Measurements from ENCODE around the gene VARS2.
"Not testable (repeated sequence)": the region's sequence is repeated elsewhere in the genome, so short reads cannot be mapped to it uniquely, and the experiment has no call there.

Gene VARS2

DNA sequence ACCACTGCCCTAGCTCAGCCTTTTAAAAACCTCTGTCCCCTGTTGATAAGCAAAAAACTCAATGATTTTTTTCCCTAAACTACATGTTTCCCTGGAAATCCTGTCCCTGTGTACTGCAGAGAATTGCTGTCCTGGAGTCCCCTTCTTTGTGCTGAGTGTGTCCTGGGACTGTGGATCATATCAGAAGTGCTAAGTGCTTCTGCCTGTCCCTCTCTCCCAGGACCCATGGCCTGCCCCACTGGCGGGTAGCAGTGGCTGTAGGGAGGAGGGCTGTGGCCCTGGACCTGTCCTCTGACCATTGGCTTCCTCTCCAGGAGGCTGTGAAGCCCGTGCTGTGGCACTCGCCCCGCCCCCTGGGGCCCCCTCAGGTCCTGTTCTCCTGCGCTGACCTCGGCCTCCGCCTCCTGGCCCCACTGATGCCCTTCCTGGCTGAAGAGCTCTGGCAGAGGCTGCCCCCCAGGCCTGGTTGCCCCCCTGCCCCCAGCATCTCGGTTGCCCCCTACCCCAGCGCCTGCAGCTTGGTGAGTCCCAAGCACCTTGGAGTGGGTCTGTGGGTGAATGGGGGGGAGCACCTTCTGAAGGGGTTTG, 10.1 kb downstream of the VARS2 start:
- not testable (repeated sequence) for H3K4me1 Mint-ChIP-seq (ENCODE audit: low read depth); H3K9me3 Mint-ChIP-seq (ENCODE audit: low read depth); H3K27me3 Mint-ChIP-seq; H3K4me3 Mint-ChIP-seq
- H3K36me3 Mint-ChIP-seq: peaks cover 16% of the 10 kb centered on the region
- H3K27ac Mint-ChIP-seq: peak overlapping the region; percentile 50

DNA sequence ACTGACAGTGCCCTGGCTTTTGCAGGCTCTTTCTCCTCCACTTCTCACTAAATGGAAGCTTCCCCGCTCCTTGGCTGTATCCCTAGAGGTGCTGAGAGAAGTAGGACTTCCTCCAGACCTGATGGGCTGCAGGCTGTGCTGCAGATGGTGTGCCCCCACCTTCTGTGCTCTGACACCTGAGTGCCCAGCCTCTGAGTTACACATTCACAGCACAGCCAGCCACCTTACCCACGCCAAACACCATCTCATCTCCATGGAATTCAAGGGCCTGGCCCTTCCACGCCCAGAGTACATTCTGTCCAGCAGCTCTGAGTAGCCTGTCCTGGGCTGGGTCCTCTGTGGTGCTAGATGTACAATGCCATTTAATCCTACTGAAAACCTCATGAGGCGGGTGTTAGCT, 12.6 kb downstream of the VARS2 start:
- H3K27me3 Mint-ChIP-seq: no peaks in the 10 kb centered on the region
- H3K4me1 Mint-ChIP-seq (ENCODE audit: low read depth): no peaks in the 10 kb centered on the region
- peaks cover 14% of the 10 kb centered on the region for H3K36me3 Mint-ChIP-seq
- H3K27ac Mint-ChIP-seq: no peak overlapping the region
- no peak overlapping the region for H3K4me3 Mint-ChIP-seq
- H3K9me3 Mint-ChIP-seq (ENCODE audit: low read depth): no peaks in the 10 kb centered on the region

DNA sequence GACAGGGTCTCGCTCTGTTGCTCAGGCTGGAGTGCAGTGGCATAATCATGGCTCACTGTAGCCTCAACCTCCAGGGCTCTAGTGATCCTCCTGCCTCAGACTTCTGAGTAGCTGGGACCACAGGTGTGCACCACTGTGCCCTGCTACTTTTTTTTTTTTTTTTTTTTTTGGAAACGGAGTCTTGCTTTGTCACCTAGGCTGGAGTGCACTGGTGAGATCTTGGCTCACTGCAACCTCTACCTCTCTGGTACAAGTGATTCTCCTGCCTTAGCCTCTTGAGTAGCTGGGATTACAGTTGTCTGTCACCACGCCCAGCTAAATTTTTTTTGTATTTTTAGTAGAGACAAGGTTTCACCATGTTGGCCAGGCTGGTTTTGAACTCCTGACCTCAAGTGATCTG, 13.0 kb downstream of the VARS2 start:
- not testable (repeated sequence) for H3K27ac Mint-ChIP-seq, H3K4me3 Mint-ChIP-seq
- H3K36me3 Mint-ChIP-seq: peaks cover 14% of the 10 kb centered on the region

DNA sequence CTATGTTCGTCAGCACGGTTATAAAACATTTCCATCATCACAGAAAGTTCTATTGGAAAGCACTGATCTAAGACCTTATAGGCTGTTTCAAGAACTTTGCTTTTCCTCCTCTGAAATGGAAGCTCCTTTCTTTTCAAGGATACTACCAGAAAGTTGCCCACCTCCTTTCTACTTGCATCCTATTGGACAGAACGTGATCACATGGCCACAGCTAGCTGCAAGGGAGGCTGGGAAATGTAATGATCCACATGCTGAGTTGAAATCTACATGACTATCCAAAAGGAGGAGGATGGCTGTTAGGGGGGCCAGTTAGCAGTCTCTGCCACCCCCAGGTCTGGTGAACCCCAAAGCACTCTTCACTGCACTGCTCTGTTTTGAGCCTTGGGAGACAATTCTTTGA, 14.6 kb downstream of the VARS2 start:
- no peak overlapping the region for H3K27ac Mint-ChIP-seq
- H3K4me1 Mint-ChIP-seq (ENCODE audit: low read depth): no peaks in the 10 kb centered on the region
- no peak overlapping the region for H3K4me3 Mint-ChIP-seq
- peaks cover 14% of the 10 kb centered on the region for H3K36me3 Mint-ChIP-seq
- H3K9me3 Mint-ChIP-seq (ENCODE audit: low read depth): no peaks in the 10 kb centered on the region
- no peaks in the 10 kb centered on the region for H3K27me3 Mint-ChIP-seq

More for the DNA sequence above, 13.0 kb downstream of the VARS2 start:
- H3K27me3 Mint-ChIP-seq; H3K9me3 Mint-ChIP-seq (ENCODE audit: low read depth); H3K4me1 Mint-ChIP-seq (ENCODE audit: low read depth): not testable (repeated sequence)

DNA sequence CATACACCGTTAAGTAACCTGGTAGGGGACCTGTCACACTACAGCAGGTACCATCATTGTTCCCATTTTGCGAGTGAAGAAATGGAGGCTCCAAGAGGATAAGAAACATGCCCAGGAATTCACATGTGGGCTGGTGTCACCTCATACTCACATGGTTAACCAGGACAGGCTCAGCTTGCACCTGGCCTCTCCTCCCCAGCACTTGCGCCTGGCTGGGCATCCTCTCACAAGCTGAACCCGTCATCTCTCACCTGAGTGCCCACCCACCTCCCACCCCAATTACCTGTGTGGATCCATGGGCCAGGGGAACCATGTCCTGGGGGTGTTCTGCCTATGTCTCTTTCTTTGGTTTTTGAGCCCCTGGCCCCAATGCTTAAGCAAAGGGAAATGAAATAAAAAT, 16.5 kb downstream of the VARS2 start:
- H3K9me3 Mint-ChIP-seq (ENCODE audit: low read depth): no peaks in the 10 kb centered on the region
- H3K4me1 Mint-ChIP-seq (ENCODE audit: low read depth): no peaks in the 10 kb centered on the region
- H3K4me3 Mint-ChIP-seq: no peak overlapping the region
- no peaks in the 10 kb centered on the region for H3K27me3 Mint-ChIP-seq
- H3K36me3 Mint-ChIP-seq: peaks cover 12% of the 10 kb centered on the region
- no peak overlapping the region for H3K27ac Mint-ChIP-seq

DNA sequence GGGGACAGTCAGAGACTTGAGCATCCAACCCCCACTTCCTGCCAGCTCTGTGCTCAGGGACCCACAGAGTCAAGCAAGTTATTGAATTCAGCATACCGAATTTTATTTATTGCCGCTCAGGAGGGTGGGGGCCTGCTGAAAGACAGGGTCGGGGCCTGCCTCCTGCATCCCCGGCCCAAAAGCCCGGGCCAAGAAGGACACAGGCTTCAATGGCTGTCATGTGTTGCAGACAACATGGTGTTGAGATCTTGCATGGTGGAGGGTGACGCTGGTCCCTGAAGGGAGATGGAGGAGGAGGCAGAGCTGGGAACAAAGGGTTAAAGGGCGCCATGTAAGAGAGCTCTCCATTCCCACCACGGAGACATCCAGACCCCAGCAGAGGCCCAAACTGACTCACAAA, 17.2 kb downstream of the VARS2 start:
- Mint-ChIP-seq H3K27me3 (peaks cover 1% of the 10 kb centered on the region), H3K36me3 (peaks cover 12% of the 10 kb centered on the region), H3K9me3 (ENCODE audit: low read depth) (no peaks in the 10 kb centered on the region), H3K27ac (no peak overlapping the region), H3K4me3 (no peak overlapping the region), H3K4me1 (ENCODE audit: low read depth) (no peaks in the 10 kb centered on the region)

DNA sequence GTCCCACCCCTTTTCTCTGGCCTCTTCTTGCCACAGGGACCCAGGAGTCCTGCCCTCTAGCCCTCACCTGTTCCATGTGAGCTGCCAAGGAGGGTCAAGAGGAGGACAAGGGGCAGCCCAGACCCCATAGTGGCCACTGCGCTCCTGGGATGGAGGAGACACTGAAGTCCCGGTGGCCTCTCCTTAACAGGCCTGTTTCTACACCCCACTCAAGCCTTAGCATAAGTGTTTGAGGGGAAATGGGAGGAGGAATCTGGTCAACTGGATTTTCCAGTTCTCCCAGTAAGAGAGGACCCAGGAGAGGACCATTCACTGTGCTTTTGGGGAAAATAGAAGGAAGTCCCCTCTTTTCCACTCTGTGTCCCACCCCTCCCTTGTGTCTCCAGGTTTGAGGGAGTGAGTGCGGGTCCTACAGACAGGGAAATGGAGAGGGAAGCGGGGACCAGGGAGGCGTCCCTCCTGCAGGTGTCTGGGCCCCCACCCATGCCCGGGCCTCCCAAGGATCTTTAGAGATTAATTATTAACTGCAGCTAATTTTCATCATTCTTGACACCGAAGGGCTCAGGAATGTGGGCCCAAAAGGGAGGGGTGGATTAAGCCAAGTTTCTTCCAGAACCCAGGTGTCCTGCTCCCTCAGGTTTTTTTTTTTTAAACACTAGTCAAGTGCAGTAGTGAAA, 18.1 kb downstream of the VARS2 start, which contains the start of gene SFTA2:
SFTA2 (minus strand) TSS at position 202 of the 677 bp plus-strand sequence; CDS start at position 128, 74 bp downstream.
- no peaks in the 10 kb centered on the region for H3K9me3 Mint-ChIP-seq (ENCODE audit: low read depth)
- no peaks in the 10 kb centered on the region for H3K4me1 Mint-ChIP-seq (ENCODE audit: low read depth)
- H3K27me3 Mint-ChIP-seq: peaks cover 1% of the 10 kb centered on the region
- no peak within 1 kb of the TSS for H3K27ac Mint-ChIP-seq
- H3K36me3 Mint-ChIP-seq: peaks cover 9% of the 10 kb centered on the region
- no peak within 1 kb of the TSS for H3K4me3 Mint-ChIP-seq

DNA sequence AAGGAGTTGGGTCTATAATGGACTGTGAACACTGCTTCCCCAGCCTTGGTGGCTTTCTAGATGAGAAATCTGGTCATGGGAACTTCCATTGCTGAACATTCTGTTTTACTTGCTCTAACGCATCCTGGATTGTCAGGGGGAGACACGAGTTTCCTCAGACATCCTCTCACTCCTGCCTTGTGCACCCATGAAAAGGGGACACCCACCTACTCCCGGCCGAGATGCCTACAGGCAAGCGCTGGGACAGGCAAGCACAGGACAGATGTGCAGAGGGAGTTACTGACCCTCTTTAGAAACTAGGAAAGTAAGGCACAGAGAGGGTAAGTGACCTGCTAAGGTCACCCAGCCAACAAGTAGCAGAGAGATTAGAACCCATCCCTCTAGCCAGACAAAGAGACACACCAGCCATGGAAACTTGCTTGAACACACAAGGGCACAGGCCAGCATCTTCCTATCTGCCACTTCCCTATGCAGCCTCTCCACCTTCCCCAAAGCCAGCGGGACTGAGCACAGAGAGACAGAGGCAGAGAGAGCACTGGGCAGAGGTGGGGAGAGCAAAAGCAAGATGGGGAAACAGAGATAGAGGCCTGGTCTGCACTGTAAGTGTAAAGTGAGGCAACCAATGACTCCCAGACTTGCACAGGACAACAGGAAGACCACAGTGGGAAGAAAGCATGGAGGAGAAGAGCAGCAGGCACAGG, 18.8 kb downstream of the VARS2 start:
- Mint-ChIP-seq H3K36me3 (peaks cover 7% of the 10 kb centered on the region), H3K27ac (no peak overlapping the region), H3K9me3 (ENCODE audit: low read depth) (no peaks in the 10 kb centered on the region), H3K4me1 (ENCODE audit: low read depth) (no peaks in the 10 kb centered on the region), H3K4me3 (no peak overlapping the region), H3K27me3 (peaks cover 1% of the 10 kb centered on the region)

DNA sequence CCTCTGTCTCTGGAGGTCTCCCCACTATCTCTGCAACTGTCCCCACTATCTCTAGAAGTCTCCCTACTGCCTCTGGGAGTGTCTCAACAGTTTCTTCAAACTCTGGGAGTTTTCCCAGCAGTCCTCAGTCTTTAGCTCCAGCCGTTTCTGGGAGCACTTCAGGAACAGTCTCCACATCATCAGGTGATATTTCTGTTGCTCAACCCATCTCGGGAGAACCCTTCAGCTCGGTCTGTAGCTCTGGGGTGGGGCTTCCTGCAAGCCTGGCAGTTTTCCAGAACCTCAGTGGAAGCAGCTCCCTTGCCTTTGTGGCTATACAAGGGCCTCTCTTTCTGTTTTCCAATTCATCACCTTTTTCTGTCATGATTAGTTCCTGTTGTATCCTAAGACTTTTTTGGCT, 21.0 kb downstream of the VARS2 start:
- no peaks in the 10 kb centered on the region for H3K36me3 Mint-ChIP-seq
- H3K4me1 Mint-ChIP-seq (ENCODE audit: low read depth): no peaks in the 10 kb centered on the region
- no peak overlapping the region for H3K4me3 Mint-ChIP-seq
- peaks cover 2% of the 10 kb centered on the region for H3K27me3 Mint-ChIP-seq
- H3K27ac Mint-ChIP-seq: no peak overlapping the region
- no peaks in the 10 kb centered on the region for H3K9me3 Mint-ChIP-seq (ENCODE audit: low read depth)

DNA sequence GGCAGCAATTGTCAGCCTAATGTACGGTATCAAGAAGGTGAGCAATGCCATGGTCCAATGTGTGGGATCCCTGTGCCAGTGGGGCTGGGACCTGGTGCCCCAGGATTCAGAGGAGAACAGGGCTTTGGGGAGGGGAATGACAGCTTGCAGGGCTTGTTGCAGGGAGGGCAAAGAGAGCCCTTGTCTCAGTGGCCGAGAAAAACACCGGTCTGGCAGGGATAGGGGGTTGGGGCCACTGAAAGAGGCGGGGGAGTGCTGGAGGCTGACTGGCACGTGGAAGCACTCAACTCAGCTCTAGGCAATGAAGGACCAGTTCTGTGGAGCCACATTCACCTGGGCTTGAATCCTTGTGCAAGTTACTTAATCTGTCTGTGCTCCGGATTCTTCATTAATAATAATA, 23.2 kb downstream of the VARS2 start:
- Mint-ChIP-seq H3K27ac (no peak overlapping the region), H3K27me3 (peaks cover 9% of the 10 kb centered on the region), H3K4me1 (ENCODE audit: low read depth) (no peaks in the 10 kb centered on the region), H3K4me3 (no peak overlapping the region), H3K36me3 (no peaks in the 10 kb centered on the region), H3K9me3 (ENCODE audit: low read depth) (no peaks in the 10 kb centered on the region)

DNA sequence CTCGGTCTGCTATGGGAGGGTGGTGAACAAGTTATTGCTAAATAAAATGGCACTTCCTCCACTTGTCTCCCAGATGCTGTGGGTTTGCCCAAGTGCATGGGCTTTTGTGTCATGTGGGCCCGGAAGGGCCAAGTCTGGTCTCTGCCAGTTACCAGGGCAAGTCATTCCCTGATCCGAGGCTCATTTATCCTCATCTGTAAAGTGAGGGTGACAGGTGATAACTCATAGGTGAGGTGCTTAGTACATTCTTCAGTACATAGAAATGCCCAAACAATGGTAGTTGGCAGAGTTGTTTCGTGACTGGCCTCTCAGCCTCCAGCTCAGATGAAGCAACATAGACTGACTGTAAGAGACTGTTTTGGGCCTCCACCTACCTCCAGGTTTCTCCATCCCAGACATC, 24.7 kb downstream of the VARS2 start:
- peaks cover 20% of the 10 kb centered on the region for H3K27me3 Mint-ChIP-seq
- H3K27ac Mint-ChIP-seq: no peak overlapping the region
- no peak overlapping the region for H3K4me3 Mint-ChIP-seq
- no peaks in the 10 kb centered on the region for H3K36me3 Mint-ChIP-seq
- no peaks in the 10 kb centered on the region for H3K9me3 Mint-ChIP-seq (ENCODE audit: low read depth)
- no peaks in the 10 kb centered on the region for H3K4me1 Mint-ChIP-seq (ENCODE audit: low read depth)

DNA sequence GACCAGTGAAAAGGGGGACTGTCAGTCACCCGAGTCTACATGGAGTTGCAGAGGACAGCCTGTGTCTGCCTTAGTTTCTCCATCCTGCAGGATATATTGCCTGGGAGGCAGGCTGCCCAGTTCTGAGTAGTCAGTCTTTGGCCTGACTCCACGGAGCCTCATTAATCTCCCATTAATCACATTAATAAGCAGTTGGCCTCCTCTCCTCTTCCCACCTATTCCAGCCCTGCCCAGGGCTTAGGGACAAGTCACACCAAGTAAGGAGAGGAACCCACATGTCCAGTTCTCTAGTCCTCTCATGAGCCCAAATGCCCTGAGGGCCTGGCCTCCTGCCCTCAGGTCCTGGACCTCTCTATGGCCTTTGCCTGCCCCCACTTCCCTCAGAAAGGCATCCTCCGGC, 25.4 kb downstream of the VARS2 start:
- no peaks in the 10 kb centered on the region for H3K4me1 Mint-ChIP-seq (ENCODE audit: low read depth)
- no peaks in the 10 kb centered on the region for H3K9me3 Mint-ChIP-seq (ENCODE audit: low read depth)
- H3K27me3 Mint-ChIP-seq: peaks cover 24% of the 10 kb centered on the region
- no peak overlapping the region for H3K27ac Mint-ChIP-seq
- no peak overlapping the region for H3K4me3 Mint-ChIP-seq
- no peaks in the 10 kb centered on the region for H3K36me3 Mint-ChIP-seq

DNA sequence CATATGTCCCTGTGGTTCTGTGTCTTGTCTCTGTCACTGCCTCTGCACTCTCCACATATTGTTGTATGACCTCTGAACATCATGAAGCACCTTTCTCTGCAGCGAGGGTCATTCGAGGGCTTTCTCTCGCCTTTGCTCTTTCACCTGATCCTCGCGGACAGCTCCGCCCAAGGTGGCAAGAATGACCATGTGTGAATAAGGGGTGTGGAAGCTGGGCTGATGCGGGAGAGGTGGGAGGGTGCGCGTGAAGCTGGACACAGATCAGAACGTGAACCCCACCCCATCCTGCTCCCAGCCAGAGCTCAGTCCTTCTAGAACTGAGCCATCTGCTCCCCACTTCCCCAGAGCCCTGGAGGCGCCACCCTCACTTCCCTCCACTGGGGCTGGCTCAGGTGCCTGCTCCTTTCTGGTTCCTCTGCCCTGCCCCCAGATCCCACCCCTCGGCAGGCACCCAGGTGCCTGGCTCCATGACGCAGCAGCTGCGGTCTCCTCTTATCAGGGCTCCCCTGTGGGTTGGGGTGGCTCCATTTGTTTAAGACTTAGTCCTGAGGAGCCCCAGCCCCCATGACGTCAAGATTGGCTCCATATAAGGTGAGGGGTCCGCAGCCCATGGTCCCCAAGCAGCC, 26.4 kb downstream of the VARS2 start, which contains the start of gene MUCL3:
MUCL3 (plus strand) TSS at position 613 of the 626 bp plus-strand sequence. CDS start 27 bp downstream, outside the sequence.
- Mint-ChIP-seq H3K9me3 (ENCODE audit: low read depth) (no peaks in the 10 kb centered on the region), H3K27me3 (peaks cover 30% of the 10 kb centered on the region), H3K27ac (no peak within 1 kb of the TSS), H3K4me3 (no peak within 1 kb of the TSS), H3K4me1 (ENCODE audit: low read depth) (no peaks in the 10 kb centered on the region), H3K36me3 (no peaks in the 10 kb centered on the region)

DNA sequence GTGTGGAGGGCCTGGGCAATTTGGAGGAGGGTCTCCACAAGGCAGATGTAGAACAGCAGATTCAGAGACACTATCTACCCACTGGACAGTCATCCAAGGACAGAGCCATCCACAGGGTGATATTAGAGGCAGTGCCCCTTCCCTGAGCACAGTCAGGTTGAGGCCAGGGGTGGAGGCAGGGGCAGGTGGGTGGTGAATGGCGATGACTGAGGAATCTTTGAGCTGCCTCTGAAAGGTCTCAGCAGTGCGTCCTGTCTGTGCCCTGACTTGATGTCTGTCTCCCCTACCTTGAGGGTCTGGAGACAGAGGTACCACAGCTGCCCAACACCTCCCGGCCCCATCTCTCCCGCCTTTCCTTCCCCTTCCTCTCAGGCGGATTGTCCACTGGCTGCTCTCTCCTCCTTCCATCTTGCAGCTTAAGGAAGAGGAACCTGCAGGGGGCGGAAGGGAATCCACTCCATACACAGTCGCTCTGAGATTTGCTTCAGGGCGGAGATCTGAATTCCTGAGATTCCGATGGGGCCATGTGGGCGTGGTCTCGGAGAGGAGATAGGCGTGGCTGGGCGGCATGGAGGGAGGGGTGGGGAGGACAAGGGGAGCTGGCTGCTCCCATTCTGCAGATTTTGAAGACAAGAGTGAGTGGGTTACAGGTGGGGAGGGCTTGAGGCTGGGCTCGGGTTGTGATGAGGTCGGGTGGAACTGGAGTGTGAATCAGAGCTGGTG, 28.5 kb downstream of the VARS2 start:
- no peak overlapping the region for H3K27ac Mint-ChIP-seq
- peaks cover 29% of the 10 kb centered on the region for H3K27me3 Mint-ChIP-seq
- H3K9me3 Mint-ChIP-seq (ENCODE audit: low read depth): no peaks in the 10 kb centered on the region
- H3K4me1 Mint-ChIP-seq (ENCODE audit: low read depth): no peaks in the 10 kb centered on the region
- no peaks in the 10 kb centered on the region for H3K36me3 Mint-ChIP-seq
- no peak overlapping the region for H3K4me3 Mint-ChIP-seq

DNA sequence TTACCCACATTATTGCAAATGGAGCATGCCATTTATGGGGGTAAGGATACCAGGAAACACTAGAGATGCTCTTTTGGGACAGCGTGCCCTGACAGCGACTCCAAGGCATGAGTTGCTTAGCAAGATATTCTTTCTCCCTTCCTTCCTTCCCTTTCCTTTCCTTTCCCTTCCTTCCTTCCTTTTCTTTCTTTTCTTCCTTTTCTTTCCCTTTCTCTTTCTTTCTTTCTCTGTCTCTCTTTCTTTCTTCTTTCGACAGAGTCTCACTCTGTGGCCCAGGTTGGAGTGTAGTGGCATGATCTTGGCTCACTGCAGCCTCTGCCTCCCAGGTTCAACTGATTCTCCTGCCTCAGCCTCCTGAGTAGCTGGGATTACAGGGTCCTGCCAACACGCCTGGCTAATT, 30.0 kb downstream of the VARS2 start:
- Mint-ChIP-seq H3K4me1 (ENCODE audit: low read depth) (no peaks in the 10 kb centered on the region), H3K36me3 (peaks cover 3% of the 10 kb centered on the region), H3K9me3 (ENCODE audit: low read depth) (no peaks in the 10 kb centered on the region), H3K4me3 (no peak overlapping the region), H3K27me3 (peaks cover 27% of the 10 kb centered on the region), H3K27ac (no peak overlapping the region)
